GM18508 (cell line): Measurements from ENCODE around the gene WNT7B.

ENCODE experiments used
- ATAC-seq: cut with Tn5 transposase; IDR thresholded peaks from one replicate; pipeline ENCODE4 v1.9.1; 2021; ENCODE audit warnings: moderate number of reproducible peaks; ENCODE audit not compliant: insufficient read depth, unreplicated experiment

The WNT7B gene

DNA sequence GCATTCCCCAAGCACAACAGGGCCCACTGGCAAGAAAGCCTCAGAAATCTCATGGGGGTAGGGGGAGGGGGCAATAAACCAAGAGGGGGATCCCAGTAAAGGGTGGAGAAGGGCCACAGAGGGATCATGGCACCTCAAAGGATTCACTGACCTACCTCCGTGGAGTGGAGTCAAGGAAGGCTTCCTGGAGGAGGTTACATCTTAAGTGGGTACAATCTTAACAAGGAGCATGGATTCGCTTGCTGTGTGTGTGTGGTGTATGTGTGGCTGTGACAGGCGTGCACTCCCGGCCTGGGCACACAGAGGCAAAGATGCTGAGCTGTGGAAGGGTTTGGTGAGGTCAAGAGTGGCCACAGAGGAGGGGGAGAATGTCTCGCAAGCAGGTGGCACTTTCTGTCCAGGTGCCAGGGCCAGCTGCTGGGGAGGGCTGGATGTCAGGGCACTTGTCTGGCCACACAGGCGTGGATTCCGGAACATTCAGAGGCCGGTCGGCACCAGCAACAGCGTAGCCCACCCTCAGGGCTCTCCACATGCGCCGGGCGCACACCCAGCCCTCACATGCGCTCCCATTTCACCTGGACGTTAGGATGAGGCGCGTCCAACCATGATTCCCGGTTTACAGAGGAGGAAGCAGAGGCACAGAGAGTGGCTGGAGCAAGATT, 43.3 kb downstream of the WNT7B start:
- ATAC-seq: no peak

DNA sequence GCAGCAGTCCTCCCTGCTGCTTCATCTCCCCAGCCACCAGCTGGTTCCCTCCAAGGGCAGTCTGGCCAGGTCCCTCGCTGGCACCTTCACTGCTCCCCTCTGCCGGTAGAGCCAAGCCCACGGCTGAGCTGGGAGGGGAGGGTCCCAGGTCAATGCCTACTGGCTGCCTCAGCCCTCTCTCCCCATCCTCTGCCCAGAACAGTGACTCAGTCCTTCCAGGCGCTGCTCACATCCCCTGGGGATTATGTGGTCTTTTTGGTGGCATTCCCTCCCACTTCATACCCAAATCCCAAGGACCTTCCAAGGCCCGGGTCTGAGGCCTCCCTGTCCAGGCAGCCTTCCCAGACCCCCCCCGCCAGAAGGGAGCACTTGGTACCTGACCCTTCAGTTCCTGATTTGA, 44.9 kb downstream of the WNT7B start:
- ATAC-seq: no peak

DNA sequence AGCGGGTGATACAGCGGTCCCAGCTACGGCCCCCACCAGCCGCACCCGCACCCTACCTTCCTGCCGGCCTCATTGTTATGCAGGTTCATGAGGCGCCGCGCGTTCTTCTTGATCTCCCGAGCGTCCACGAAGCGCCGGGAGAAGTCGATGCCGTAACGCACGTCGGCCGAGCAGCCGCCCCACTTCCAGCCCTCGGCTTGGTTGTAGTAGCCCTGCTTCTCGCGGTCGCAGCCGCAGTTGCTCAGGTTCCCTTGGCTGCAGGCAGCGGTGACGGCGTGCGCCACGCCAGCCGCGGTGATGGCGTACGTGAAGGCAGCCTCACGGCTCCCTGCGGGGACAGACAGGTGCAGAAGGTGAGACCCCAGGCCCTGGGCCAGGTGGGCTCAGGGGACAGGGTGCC, 45.9 kb downstream of the WNT7B start:
- ATAC-seq: no peak

DNA sequence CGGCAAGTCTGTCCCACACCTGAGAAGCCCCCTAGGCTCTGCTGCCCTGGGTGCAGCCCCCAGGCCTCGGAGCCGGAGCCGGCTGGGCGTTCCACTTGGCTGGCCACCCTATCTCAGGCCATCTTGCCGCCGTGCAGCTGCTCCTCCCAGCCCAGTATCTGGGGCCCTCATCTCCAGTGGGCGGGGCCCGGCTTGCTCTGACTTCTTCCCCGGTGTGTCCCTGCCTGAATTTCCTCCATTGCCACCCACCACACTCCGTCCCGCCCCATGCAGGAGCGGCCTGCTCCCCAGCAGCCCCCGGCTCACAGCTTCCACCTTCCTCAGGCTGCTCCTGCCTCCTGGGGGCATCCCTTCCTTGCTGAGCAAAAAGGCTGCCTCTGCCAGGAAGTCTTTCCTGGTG, 46.6 kb downstream of the WNT7B start:
- ATAC-seq: no peak

DNA sequence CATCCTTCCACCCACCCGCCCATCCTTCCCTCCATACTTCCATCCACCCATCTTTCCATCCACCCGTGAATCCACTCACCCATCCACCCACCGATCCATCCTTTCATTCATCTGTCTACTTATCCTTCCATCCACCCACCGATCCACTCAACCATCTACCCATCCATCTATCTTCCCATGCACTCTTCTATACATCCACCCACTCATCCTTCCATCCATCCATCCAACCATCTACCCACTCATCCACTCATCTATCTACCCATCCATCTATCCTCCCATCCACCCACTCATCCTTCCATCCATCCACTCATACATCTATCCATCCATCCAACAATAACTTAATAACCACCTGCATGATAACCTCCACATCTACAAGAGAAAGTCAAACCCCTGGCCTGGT, 47.3 kb downstream of the WNT7B start:
- no peak for ATAC-seq

DNA sequence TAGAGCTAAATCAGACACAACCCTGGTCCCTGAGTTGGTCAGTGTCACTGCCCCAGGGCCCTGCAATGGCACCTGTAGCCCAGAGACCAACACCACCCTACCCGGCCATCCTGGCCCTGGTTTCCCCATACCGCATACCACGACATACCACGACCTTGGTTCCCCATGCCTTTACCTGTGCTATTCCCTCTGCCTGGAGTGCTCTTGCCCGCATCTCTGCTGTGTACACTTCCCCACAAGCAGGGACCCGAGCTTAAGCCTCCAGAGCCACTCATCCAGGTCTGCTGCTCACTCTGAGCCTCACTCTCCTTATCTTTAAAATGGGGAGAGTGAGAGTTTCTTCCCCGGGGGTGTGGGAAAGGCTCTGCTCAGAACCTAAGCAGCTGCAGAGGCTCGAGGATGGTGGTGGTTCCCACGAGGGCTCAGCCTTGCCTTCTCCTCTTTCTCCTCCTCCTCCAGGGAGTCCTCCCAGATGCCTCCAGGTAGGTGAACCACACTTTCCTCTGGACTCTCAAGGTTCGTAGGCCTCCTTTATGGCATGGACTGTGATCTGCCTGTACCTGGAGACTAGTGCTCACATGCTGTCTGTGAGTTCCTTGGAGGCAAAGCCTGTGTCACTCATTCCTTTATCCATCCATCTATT, 48.1 kb downstream of the WNT7B start:
- no peak for ATAC-seq

DNA sequence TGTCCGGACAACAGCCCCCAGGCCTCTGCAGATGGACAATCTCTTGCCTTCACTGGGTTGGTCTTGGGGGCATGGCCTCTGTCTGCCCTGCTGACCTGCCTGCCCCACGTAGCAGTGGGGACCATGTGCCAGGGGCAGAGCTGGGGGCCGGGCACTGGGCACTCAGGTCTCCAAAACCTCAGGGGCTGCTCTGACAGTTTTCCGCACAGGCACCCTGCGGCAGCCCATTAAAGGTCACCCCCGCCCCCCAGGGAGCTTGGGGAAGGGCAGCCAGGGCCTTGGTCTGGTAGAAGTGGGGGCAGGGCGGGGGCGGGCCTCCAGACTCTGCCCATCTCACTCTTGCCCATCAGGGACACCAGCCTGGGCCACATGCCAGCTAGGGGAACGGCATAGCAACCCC, 49.9 kb downstream of the WNT7B start:
- ATAC-seq: no peak

DNA sequence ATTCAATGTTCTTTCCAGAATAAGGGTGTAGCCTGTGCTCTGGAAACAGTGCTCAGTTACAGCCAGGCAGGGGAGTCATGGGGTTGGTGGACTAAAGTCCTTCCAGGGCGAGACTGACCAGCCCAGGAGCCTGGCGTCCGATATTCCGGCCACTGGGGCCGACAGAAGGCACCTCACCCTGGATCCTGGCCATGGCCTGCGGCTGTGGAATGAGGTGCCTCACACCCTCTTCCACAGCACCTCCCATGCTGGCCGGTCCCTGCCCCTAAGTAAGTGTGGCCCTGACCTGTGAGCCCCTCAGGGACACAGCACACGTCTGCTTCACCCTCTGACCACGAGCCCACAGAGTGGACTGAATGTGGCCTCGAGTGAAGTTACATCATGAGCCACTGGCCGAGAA, 50.5 kb downstream of the WNT7B start:
- no peak for ATAC-seq

DNA sequence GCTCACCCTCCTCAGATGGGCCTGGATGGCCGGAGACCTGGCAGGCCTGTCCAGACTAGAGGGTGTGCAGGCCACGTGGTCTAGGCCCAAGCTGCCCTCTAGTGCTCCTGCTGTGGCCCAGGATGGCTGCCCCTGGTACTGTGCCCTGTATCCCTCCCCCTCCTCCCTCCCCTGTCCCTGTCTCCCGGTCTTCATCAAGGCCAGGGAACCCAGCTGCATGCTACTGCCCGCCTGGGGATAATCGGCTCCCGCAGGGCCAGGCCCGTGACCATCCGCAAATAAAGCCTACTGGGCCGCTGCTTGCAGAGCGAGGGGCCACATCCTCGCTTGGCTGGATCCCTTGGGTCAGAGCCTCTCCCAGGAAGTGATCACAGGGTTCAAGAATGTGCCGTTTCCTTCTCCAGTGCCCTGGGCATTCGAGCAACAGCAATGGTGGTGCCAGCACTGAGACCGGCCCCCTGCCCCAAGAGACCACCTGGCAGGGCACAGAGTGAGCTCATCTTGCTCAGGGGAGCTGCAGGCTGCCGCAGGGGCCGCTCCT, 51.1 kb downstream of the WNT7B start:
- no peak for ATAC-seq

DNA sequence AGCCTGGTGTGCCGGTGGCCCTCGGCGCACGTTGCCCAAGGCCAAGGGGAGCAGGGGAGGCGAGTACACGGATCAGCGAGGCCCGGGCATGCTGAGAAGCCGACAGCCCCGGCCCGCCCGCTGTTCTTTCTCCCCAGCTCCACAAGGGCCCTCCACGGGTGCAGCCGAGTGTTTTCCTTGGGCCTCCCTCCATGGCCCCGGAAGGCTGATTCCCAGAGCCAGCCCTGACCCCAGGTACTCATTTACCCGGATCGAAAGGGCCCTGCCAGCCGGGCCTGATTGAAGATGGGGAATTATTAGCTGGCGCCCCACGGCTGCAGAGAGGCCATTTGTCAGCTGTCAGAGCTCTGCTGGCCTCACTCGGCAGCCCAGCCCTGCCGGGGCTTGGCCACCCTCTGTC, 53.1 kb downstream of the WNT7B start:
- ATAC-seq: no peak

DNA sequence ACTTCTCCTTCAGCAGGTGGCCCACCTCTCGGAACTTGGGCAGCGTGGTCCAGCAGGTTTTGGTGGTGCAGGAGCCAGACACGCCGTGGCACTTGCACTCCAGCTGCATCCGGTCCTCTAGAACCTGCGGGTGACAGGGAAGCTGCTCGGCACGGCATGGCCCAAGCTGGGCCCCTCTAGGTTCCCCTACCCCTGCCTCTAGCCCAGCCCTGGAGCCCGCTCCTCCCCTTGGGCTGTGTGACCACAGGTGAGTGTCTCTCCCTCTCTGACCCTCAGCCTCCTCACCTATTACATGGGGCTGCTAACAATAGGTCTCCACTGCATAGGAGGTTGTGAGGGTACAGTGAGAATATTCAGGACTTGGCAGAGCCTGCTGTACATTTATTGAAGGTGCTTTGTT, 53.8 kb downstream of the WNT7B start:
- no peak for ATAC-seq

DNA sequence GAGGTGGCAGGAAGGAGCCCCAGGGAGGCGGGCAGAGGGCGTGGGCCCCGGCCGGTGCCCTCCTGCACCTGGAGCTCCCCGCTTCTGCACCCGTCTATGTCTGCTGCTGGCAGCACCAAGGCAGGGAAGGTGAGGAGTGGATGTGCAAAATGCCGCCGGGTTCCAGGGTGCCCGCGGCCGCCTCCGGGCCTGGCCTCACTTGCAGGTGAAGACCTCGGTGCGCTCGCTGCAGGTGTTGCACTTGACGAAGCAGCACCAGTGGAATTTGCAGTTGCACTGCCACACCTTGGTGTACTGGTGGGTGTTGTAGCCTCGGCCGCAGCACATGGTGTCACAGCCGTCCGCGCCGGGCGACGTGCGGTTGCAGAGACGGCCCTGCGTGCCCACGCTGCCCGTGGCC, 54.3 kb downstream of the WNT7B start:
- ATAC-seq: no peak

DNA sequence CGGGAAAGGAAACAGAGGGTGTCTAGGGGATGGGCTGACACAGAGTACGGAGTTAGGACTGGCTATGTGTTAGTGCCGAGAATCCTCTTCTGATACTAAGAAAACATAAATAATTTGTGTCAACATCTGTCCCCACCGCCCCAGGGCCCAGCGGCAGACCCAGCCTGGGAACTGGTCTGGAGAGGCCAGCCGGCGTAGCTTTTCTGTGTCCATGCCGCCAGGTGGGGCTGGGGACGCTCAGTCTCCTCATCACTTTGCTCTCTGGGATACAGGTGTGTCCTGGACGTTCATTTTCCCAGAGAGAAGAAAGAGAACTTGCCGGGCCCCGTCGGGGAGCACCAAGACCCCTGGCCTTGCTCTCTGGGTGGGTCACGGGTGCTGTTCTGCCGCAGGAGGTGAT, 54.7 kb downstream of the WNT7B start:
- ATAC-seq: no peak

DNA sequence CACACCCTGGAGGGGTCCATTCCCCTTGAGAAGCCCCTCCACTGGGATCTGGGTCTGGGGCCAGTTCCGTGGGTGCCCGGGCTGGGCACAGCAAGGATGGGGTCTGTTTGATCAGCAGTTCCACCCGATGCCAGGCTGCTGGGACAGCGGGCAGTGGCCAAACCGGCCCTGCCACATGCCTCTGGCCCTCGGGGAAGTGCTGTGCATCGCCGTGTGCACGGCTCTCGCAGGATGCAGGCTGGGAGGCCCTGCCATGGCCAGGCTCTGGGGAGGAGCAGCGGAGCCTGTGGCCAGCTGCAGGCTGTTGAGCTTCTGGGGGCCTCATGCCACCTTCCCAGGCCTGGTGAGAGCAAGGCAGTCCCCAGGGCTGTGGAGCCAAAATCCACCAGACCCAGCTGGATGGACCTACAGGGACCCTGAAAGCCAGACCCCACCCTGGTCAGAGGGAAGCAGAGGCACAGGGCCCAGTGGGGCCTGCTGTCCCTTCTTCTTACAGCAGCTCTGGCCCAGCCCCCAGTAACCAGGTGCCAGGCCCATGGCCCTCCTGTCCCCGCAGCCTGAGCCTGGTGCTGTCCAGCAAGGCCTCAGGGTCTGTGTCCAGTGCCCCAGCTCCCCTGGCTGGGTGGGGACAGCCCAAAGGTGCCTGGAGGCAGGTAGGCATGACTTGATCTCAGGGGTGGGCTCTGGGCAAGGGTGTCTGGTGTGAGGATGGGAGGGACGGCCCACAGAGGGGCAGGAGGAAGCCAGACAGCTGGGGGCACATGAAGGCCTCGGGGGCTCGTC, 57.3 kb downstream of the WNT7B start:
- no peak for ATAC-seq

DNA sequence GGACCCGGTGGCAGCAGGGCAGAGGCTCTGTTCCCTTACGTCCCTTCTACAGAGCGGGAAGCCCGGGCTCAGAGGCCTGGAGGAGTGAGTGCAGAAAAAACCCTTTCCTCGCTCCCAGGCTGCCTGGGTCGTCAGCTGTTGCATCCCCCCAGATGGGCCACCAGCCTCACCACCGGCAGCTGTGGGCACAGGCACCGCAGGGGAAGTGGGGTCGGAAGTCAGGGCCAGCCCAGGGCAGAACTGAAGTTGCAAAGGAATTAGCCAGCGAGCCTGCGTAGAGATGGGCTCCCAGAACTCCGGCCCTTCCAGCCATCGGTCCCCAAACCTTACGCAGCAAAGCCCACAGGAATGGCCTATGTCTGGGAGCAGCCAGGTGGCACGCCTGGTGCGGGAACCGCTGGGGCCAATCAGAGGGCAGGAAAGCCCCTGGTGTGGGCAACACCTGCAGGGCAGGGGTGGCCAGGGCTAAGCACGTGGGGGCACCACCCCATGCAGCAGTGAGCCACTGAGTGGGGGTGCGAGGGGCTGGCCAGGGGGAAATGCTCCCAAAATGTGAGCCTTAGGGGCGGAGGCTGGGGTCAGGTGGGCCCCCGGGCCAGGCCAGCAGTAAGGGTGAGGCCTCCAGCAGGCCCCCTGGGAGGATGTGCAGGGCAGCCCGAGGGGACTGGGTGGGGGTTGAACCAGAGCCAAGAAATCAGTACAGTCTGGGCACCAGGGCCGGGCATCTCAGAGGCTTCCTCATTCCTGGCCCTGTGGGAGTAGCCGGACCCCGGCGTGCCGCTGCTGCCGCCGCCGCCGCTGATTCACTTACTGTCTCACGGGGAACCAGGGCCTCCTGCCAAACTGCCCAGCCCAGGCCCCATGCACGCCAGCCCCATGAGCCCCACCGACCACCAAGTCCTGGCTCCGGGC, 58.2 kb downstream of the WNT7B start:
- ATAC-seq: no peak

DNA sequence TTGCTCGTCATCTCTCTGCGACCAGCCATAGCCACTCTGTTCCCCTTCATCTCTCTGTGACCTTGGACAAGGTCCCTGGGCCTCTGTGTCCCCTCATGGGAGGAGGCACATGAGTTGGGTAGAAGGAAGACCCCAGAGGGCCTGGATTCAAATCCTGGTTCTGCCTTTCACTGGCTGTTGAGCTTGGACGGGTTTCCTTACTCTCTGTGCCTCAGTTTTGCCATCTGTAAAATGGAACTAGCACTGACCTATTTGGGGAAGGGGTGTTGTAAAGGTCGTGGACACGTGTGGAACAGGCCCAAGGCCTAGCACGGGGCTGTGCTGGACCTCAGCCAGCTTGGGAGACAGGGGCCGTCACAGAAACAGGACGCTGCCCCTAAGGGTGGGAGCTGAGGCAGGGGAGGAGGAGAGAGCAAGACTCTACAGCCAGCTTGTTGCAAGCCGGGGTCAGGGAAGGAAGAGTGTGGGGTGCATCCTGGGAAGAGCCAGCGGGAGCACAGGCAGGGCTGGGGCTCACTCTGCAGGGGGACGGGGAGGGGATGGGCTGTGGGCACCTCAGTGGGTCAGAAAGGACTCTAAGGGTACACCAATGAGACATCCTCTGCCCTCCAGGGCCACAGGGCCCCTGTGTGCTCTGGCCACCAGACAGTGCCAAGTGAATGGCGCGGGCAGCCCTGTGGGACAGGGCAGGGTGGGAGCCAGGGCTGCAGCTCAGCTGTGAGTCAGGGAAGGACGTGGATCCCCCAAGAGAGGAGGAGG, 59.1 kb downstream of the WNT7B start:
- no peak for ATAC-seq

DNA sequence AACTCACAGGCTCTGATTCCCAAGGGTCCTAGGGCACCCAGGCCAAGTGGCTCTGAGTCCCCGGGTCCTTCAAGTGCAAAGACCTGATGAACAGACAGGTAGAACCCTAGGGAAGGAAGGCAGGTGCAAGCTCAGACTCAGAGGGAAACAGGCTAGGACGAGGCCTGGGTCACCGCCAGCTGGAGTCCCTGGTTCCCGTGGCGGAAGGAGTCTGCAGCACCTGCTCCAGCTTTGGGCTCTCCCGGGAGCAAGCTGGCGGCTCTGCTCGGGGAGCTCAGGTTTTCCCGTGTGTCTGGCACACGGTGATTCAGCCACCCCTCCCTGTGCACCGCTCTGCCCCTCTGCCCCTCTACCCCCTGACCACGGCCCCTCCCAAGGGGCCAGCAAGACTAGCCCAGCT, 59.8 kb downstream of the WNT7B start:
- ATAC-seq: no peak

DNA sequence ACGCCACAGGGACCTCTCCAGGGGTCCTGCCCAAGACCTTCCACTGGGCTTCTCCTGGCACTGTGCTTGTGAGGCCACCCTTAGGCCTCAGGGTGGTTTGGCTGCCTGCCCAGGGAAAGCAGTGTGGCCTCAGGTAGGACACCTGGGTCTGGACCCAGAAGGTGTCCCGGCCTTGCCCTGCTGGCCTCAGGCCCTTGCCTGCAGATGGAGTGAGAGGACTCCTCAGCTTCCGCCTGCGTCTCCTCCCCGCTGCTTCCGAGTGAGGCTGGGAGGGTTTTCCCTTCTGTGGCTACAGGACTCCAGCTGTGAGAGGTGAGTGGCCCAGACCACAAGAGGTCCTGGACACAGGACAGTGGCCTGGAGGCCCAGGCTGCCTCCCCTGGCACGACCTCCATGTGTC, 60.4 kb downstream of the WNT7B start:
- ATAC-seq: no peak

DNA sequence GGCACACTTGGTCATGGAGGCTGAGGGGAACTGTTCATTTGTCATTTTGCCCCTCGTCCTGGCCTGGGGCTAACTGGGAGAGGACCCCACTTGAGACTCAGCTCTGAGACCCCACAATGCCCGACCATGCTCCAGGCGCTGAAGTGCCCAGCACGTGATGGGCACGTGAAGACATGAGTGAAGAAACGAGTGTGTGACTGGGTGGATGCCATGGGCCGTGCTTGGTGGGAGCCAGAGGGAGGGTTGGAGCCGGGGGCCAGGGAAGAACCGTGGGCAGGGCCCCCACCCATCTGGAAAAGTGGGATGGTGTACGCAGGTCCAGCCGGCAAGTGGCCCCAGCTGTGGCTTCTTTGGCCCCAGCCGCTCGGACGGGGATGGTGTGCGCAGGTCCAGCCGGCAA, 61.1 kb downstream of the WNT7B start:
- no peak for ATAC-seq

DNA sequence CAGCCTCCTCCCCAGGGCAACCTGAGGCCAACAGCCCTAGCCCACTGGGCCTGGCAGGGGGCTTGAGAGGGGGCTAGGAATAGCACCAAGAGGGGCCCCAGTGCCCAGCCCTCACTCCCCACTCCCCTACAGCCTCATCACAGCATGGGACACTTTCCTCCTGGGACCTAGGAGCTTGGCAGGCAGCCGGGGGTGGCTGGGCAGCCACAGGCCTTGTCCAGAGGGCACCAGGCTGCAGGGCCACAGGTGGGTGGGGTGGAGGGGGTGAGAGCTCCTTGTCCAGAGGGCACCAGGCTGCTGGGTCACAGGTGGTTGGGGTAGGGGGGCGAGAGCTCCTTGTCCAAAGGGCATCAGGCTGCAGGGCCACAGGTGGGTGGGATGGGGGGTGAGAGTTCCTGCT, 61.8 kb downstream of the WNT7B start:
- ATAC-seq: no peak
